Tibial artery (tissue), 4 donors: ENCODE measurements around the gene BANK1.

ENCODE experiments used
- DNase-seq, 2 donors: peaks; one replicate each; pipeline ENCODE4 v3.0.0-alpha.2; 2019
- H3K27ac ChIP-seq, 2 donors: fragments of 200-600 bp; sonication (generic) in 1 of 2; 1 replicate in 1 of 2; 2 replicates in 1 of 2; pipeline ENCODE4 v1.5.1; 2018 to 2019; ENCODE audit warnings: mild to moderate bottlenecking in 1 of 2
- H3K27me3 ChIP-seq, 2 donors: fragments of 200-600 bp; sonication (generic) in 1 of 2; one replicate each; pipeline versions ENCODE4 v1.5.1 to v1.6.0; 2016 to 2019
- H3K36me3 ChIP-seq, 3 donors: fragments of 200-600 bp; sonication (generic) in 2 of 3; one replicate each; pipeline ENCODE4 v1.5.1; 2016 to 2019; ENCODE audit warnings: mild to moderate bottlenecking in 2 of 3
- H3K4me1 ChIP-seq, 4 donors: fragments of 200-600 bp; sonication (generic) in 2 of 4; 1 replicate in 3 of 4; 2 replicates in 1 of 4; pipeline ENCODE4 v1.5.1; 2016 to 2019
- H3K4me3 ChIP-seq, 2 donors: fragments of 200-600 bp; sonication (generic) in 1 of 2; 1 replicate in 1 of 2; 2 replicates in 1 of 2; pipeline ENCODE4 v1.5.1; 2018 to 2019; ENCODE audit warnings: mild to moderate bottlenecking in 2 of 2
- H3K9me3 ChIP-seq, 3 donors: fragments of 200-600 bp; sonication (generic) in 1 of 3; one replicate each; pipeline ENCODE4 v1.5.1; 2016 to 2019
- intact Hi-C: fragments of 100-400 bp; cut with DNase I; formaldehyde crosslinking; loops from one replicate; pipeline ENCODE4 v1.15.0; 2023; ENCODE audit warnings: low total_unique reads
- TF ChIP-seq, protein P1 (sequence below), 2 experiments: fragments of 200-600 bp in 1 of 2; fragments of 450-650 bp in 1 of 2; IDR thresholded peaks; one replicate each; pipeline ENCODE4 v1.5.1; 2017 to 2019; ENCODE audit warnings: antibody characterized with exemption in 2 of 2, mild to moderate bottlenecking in 1 of 2, moderate library complexity in 1 of 2

The BANK1 gene

DNA sequence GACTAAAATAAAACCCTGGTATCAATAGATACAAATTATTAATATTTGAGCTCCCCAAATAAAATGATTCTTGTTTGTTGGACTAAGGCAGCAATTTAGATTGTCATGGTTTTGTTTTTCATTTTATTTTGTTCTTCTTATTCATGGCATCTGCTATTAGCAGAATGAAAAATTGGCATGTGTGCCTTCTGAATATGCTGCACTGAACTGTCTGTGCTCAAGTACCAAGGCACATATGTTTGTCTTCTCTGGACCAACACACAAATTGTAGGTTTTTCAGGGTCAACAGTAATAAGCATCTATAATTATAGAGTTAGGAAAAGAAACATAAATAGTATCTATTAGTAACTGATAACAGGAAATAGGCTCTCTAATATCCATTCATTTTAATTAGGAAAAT, 121.1 kb downstream of the BANK1 start:
- no peaks in the 10 kb centered on the region for H3K36me3 ChIP-seq
- H3K27ac ChIP-seq = no peak overlapping the region
- peaks cover 0 to 7% (median 0%) of the 10 kb centered on the region in 3 donors for H3K9me3 ChIP-seq
- no peaks in the 10 kb centered on the region for H3K4me1 ChIP-seq
- intact Hi-C loops = no loop called here
- TF ChIP-seq, protein P1, sequence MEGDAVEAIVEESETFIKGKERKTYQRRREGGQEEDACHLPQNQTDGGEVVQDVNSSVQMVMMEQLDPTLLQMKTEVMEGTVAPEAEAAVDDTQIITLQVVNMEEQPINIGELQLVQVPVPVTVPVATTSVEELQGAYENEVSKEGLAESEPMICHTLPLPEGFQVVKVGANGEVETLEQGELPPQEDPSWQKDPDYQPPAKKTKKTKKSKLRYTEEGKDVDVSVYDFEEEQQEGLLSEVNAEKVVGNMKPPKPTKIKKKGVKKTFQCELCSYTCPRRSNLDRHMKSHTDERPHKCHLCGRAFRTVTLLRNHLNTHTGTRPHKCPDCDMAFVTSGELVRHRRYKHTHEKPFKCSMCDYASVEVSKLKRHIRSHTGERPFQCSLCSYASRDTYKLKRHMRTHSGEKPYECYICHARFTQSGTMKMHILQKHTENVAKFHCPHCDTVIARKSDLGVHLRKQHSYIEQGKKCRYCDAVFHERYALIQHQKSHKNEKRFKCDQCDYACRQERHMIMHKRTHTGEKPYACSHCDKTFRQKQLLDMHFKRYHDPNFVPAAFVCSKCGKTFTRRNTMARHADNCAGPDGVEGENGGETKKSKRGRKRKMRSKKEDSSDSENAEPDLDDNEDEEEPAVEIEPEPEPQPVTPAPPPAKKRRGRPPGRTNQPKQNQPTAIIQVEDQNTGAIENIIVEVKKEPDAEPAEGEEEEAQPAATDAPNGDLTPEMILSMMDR (IDR thresholded peaks at IDR 0.05) = no peak
- DNase-seq = no peak
- H3K4me3 ChIP-seq = no peak overlapping the region
- no peaks in the 10 kb centered on the region for H3K27me3 ChIP-seq

DNA sequence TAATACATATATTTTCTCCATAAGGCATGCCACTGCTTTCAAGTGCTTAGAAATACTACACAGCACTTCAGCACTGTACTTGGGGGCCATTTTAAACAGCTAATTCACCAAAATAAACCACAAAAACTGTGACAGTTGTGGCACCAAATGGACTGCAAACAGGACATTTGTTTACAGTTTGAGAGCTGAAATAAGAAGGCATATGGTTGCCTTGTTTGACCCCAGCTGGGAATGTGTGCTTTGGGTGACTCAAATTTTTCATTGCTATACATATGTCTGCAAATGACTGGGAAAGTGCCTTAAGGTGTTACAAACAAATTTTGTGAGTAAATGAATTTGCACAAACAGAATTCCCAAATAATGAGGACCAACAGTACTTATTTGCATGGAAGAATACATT, 124.2 kb downstream of the BANK1 start:
- Histone ChIP-seq H3K27me3 (no peaks in the 10 kb centered on the region), H3K4me3 (no peak overlapping the region), H3K4me1 (no peaks in the 10 kb centered on the region), H3K9me3 (peaks cover 0 to 7% (median 0%) of the 10 kb centered on the region in 3 donors), H3K36me3 (no peaks in the 10 kb centered on the region), H3K27ac (no peak overlapping the region)
- TF ChIP-seq, protein P1 (IDR thresholded peaks at IDR 0.05) = no peak
- no peak for DNase-seq
- intact Hi-C loops = no loop called here

DNA sequence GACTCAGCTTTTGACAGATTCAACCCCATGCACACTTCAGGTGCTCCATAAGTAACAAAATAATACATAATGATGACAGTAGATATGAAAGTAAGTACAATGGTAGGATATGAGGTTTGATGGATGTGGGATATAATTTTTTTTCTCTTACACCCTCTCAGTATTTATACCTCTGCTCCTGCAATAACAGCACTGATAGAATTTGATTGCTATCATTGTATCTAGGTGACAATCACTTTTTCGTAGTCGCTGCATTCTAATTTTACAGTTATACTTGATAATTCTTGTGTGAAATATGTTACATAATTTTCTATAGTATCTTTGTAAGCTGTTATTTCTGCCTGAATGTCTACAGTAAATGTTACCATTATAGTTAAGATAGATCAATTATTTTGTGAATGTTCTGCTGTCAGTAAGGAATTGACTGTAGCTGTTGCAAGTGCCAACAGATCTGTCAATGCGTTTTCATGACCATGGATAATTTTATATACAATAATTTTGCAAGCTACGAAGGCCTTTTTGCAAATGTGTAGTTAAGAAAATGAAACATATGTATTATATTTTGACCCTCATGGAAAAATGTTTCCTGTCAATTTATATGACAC, 128.9 kb downstream of the BANK1 start:
- Histone ChIP-seq H3K4me1 (no peaks in the 10 kb centered on the region), H3K27ac (no peak overlapping the region), H3K36me3 (no peaks in the 10 kb centered on the region), H3K27me3 (no peaks in the 10 kb centered on the region), H3K4me3 (no peak overlapping the region), H3K9me3 (peaks cover 0 to 3% (median 0%) of the 10 kb centered on the region in 3 donors)
- no peak for DNase-seq
- TF ChIP-seq, protein P1 (IDR thresholded peaks at IDR 0.05) = no peak
- intact Hi-C loops = no loop called here

- Histone ChIP-seq H3K4me3 (no peak overlapping the region), H3K27ac (no peak overlapping the region), H3K4me1 (no peaks in the 10 kb centered on the region), H3K36me3 (no peaks in the 10 kb centered on the region), H3K9me3 (no peaks in the 10 kb centered on the region), H3K27me3 (no peaks in the 10 kb centered on the region)
- no peak for DNase-seq
- intact Hi-C loops = no loop called here
- TF ChIP-seq, protein P1 (IDR thresholded peaks at IDR 0.05) = no peak
Measured at GRCh38 chr4:101921370-101921769, 130.8 kb downstream of the BANK1 start.

GRCh38 chr4:101931619-101932018, 141.1 kb downstream of the BANK1 start:
- H3K36me3 ChIP-seq = no peaks in the 10 kb centered on the region
- H3K4me3 ChIP-seq = no peak overlapping the region
- TF ChIP-seq, protein P1 (IDR thresholded peaks at IDR 0.05) = no peak
- no peak overlapping the region for H3K27ac ChIP-seq
- no peaks in the 10 kb centered on the region for H3K4me1 ChIP-seq
- intact Hi-C loops = no loop called here
- H3K27me3 ChIP-seq = no peaks in the 10 kb centered on the region
- DNase-seq = no peak
- H3K9me3 ChIP-seq = no peaks in the 10 kb centered on the region

DNA sequence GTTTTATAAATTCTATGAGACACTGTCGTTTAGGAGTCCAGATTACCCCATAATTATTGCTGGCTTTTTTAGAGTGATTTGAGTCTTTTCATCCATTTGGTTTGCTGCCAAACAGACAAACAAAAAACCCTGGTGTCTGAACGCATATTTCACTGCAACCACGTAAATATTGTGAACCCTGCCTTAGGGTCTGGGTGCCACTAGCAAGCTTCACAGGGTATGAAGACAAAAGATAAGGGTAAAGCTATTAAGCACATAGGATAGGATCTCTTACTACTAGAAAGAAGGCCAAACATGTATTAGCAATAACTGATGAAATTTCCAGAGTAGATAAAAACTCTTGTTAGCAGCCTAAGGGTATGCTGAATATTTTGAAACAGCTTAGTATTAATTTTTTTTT, 143.3 kb downstream of the BANK1 start:
- Histone ChIP-seq H3K4me3 (no peak overlapping the region), H3K27ac (no peak overlapping the region), H3K4me1 (no peaks in the 10 kb centered on the region), H3K9me3 (no peaks in the 10 kb centered on the region), H3K27me3 (no peaks in the 10 kb centered on the region), H3K36me3 (no peaks in the 10 kb centered on the region)
- intact Hi-C loops = no loop called here
- no peak for DNase-seq
- TF ChIP-seq, protein P1 (IDR thresholded peaks at IDR 0.05) = no peak
